ENCODE data around the gene ZSWIM1. TPM values are rescaled to one million over a fixed set of nuclear protein-coding genes. Genes with fewer than 3 reads are reported as not detected.
A peak's percentile ranks its signal among the peaks of the same experiment; 100 is the strongest.

The ZSWIM1 gene
- total and polyA plus RNA-seq, 2 of the 13 experiments (the other 11 are each of a cell fraction or from before 2014, with no cell fraction given): 9.5 to 11.7 TPM

DNA sequence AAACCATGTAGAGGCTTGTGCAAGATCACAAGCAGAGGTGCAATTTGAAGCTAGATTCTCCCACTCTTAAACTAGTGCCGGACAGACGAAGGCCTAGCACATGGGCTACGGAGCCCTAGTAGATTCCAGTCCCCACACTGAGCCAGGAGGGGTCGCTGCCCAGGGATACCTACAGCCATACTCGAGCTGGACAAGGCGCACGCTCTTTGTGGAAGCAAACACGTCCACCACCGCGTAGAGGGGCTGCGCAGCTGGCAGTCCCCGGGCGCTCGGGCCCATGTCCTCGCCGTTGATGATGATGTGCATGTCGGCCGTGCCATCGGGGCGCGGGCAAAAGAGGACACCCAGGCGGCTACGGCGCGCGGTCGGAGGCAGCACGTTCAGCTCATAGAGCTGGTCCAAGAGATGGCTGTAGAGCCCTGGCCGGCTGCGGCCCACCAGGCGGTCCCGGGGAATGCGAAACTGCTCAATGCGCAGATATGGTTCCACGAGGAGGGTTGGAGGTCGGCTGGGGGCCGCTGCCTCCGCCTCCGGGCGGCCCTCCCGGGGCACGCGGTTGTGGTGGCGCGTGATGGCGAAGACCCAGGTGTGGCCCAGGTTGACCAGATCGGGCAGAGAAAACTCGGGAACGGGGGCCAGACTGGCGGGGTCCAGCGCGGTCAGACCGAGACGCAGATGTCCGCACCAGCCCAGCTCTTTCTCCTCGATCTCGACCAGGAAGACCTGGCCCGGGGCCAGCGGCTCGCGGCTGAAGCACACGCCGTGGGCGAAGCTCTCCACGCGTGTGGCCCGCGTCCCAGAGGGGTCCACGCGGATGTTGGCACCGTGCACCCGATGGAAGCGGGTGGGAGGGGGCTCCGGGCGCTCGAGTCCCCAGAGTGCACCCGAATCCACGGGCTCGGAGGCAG is 9.3 kb downstream of the ZSWIM1 start (continued):
- TF ChIP-seq, protein P1, sequence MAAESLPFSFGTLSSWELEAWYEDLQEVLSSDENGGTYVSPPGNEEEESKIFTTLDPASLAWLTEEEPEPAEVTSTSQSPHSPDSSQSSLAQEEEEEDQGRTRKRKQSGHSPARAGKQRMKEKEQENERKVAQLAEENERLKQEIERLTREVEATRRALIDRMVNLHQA (CRISPR knock-in tag; IDR thresholded peaks at IDR 0.05): 0 out of 2 replicates have a peak, but pooled peaks have one; percentile 78
- no peak for TF ChIP-seq CEBPB (IDR thresholded peaks at IDR 0.05; ENCODE audit: borderline replicate concordance, low read depth, low read length)
- no peak for TF ChIP-seq ATM (IDR thresholded peaks at IDR 0.05; ENCODE audit: borderline replicate concordance)
- TF ChIP-seq HMG20A (CRISPR knock-in tag; IDR thresholded peaks at IDR 0.05; ENCODE audit: borderline replicate concordance): peak; percentile 16; the same call in 1 of the 2 replicates
- TF ChIP-seq, protein P2, sequence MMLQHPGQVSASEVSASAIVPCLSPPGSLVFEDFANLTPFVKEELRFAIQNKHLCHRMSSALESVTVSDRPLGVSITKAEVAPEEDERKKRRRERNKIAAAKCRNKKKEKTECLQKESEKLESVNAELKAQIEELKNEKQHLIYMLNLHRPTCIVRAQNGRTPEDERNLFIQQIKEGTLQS (CRISPR knock-in tag; IDR thresholded peaks at IDR 0.05): peak; percentile 2; the same call in 1 of the 2 replicates
- no peak; the same call in 1 of the 2 replicates for TF ChIP-seq ZNF766 (CRISPR knock-in tag; IDR thresholded peaks at IDR 0.05; ENCODE audit: borderline replicate concordance)
- TF ChIP-seq, protein P3, sequence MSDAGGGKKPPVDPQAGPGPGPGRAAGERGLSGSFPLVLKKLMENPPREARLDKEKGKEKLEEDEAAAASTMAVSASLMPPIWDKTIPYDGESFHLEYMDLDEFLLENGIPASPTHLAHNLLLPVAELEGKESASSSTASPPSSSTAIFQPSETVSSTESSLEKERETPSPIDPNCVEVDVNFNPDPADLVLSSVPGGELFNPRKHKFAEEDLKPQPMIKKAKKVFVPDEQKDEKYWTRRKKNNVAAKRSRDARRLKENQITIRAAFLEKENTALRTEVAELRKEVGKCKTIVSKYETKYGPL (CRISPR knock-in tag; IDR thresholded peaks at IDR 0.05): no peak; the same call in 1 of the 2 replicates
- TF ChIP-seq ZNF12 (CRISPR knock-in tag; IDR thresholded peaks at IDR 0.05): no peak
- TF ChIP-seq RFXANK (CRISPR knock-in tag; IDR thresholded peaks at IDR 0.05): peak; percentile 88; the same call in 1 of the 2 replicates
- no peak for TF ChIP-seq ZNF772 (CRISPR knock-in tag; IDR thresholded peaks at IDR 0.05)
- TF ChIP-seq NCOA1 (CRISPR knock-in tag; IDR thresholded peaks at IDR 0.05): 0 out of 2 replicates have a peak, but pooled peaks have one; percentile 13
- no peak; the same call in 1 of the 2 replicates for TF ChIP-seq ZNF747 (CRISPR knock-in tag; IDR thresholded peaks at IDR 0.05; ENCODE audit: borderline replicate concordance)
- peak; percentile 60; the same call in 1 of the 2 replicates for TF ChIP-seq ZBTB20 (CRISPR knock-in tag; IDR thresholded peaks at IDR 0.05; ENCODE audit: borderline replicate concordance, low read depth)
- peak; percentile 97 for TF ChIP-seq ZSCAN9 (CRISPR knock-in tag; IDR thresholded peaks at IDR 0.05; ENCODE audit: borderline replicate concordance)
- no peak for TF ChIP-seq ZNF382 (CRISPR knock-in tag; IDR thresholded peaks at IDR 0.05; ENCODE audit: borderline replicate concordance)
- TF ChIP-seq, protein P4, sequence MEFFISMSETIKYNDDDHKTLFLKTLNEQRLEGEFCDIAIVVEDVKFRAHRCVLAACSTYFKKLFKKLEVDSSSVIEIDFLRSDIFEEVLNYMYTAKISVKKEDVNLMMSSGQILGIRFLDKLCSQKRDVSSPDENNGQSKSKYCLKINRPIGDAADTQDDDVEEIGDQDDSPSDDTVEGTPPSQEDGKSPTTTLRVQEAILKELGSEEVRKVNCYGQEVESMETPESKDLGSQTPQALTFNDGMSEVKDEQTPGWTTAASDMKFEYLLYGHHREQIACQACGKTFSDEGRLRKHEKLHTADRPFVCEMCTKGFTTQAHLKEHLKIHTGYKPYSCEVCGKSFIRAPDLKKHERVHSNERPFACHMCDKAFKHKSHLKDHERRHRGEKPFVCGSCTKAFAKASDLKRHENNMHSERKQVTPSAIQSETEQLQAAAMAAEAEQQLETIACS (CRISPR knock-in tag; IDR thresholded peaks at IDR 0.05): peak; percentile 61; the same call in 1 of the 2 replicates
- TF ChIP-seq EZH2 (conservative IDR thresholded peaks at IDR 0.05; ENCODE audit: low read depth, low read length): no peak
- peak; percentile 37 for TF ChIP-seq ZSCAN21 (CRISPR knock-in tag; IDR thresholded peaks at IDR 0.05; ENCODE audit: borderline replicate concordance)
- peak; percentile 80 for TF ChIP-seq YY1 (IDR thresholded peaks at IDR 0.05; ENCODE audit: insufficient read depth, insufficient replicate concordance, low read depth, low read length)
- TF ChIP-seq NFIB (CRISPR knock-in tag; IDR thresholded peaks at IDR 0.05; ENCODE audit: borderline replicate concordance): no peak; the same call in 1 of the 2 replicates
- 0 out of 2 replicates have a peak, but pooled peaks have one; percentile 40 for TF ChIP-seq POGZ (CRISPR knock-in tag; IDR thresholded peaks at IDR 0.05)
- no peak for TF ChIP-seq NONO (IDR thresholded peaks at IDR 0.05)
- peak; percentile 49; the same call in 1 of the 2 replicates for TF ChIP-seq NONO (CRISPR knock-in tag; conservative IDR thresholded peaks at IDR 0.05)
- TF ChIP-seq ZNF569 (CRISPR knock-in tag; IDR thresholded peaks at IDR 0.05; ENCODE audit: borderline replicate concordance): no peak; the same call in 1 of the 2 replicates
- no peak; the same call in 1 of the 2 replicates for TF ChIP-seq HNF4G (IDR thresholded peaks at IDR 0.05; ENCODE audit: borderline replicate concordance, low read depth, low read length)
- no peak for TF ChIP-seq HNF4G (CRISPR knock-in tag; IDR thresholded peaks at IDR 0.05; ENCODE audit: borderline replicate concordance, low read depth)
- no peak for TF ChIP-seq SOX6 (IDR thresholded peaks at IDR 0.05)
- no peak; the same call in 1 of the 2 replicates for TF ChIP-seq SOX6 (CRISPR knock-in tag; IDR thresholded peaks at IDR 0.05)
